SJSA1 (cell line): ENCODE results near the gene CFAP61. TPM values are rescaled to one million over a fixed set of nuclear protein-coding genes. Genes with fewer than 3 reads are reported as not detected.
"Not testable (repeated sequence)": the region's sequence is repeated elsewhere in the genome, so short reads cannot be mapped to it uniquely, and the experiment has no call there.

Source experiments
- DNase-seq, 2 experiments: peaks; one replicate each; pipeline ENCODE4 v3.0.0-alpha.2; 2015 to 2020; ENCODE audit warnings: low spot score in 2 of 2, low read depth in 1 of 2
- H3K27ac ChIP-seq: fragments of 250-450 bp; sonication (Bioruptor Pico); 2 replicates; pipeline ENCODE4 v1.5.1; 2020; ENCODE audit warnings: mild to moderate bottlenecking, moderate library complexity
- H3K27me3 ChIP-seq: fragments of 250-450 bp; sonication (Bioruptor Pico); replicated peaks from 2 replicates; pipeline ENCODE4 v1.5.1; 2020; ENCODE audit warnings: mild to moderate bottlenecking, moderate library complexity
- H3K36me3 ChIP-seq: fragments of 250-450 bp; sonication (Bioruptor Pico); 2 replicates; pipeline ENCODE4 v1.5.1; 2020; ENCODE audit warnings: mild to moderate bottlenecking
- H3K4me1 ChIP-seq: fragments of 250-450 bp; sonication (Bioruptor Pico); replicated peaks from 2 replicates; pipeline ENCODE4 v1.6.1; 2021; ENCODE audit warnings: mild to moderate bottlenecking
- H3K4me3 ChIP-seq: fragments of 250-450 bp; sonication (Bioruptor Pico); 2 replicates; pipeline ENCODE4 v1.5.1; 2020; ENCODE audit warnings: mild to moderate bottlenecking
- H3K9me3 ChIP-seq: fragments of 250-450 bp; sonication (Bioruptor Pico); replicated peaks from 2 replicates; pipeline ENCODE4 v1.5.1; 2020; ENCODE audit warnings: mild to moderate bottlenecking
- total RNA-seq: library from RNA; depleted of rRNA; stranded (reverse); fragments of >200 nt; shearing (Covaris generic); gene quantifications from 2 replicates; pipeline ENCODE4 v1.2.3, GENCODE V29; 2014

CFAP61 gene
- total RNA-seq, 1 experiment from 2014 or later: not detected

DNA sequence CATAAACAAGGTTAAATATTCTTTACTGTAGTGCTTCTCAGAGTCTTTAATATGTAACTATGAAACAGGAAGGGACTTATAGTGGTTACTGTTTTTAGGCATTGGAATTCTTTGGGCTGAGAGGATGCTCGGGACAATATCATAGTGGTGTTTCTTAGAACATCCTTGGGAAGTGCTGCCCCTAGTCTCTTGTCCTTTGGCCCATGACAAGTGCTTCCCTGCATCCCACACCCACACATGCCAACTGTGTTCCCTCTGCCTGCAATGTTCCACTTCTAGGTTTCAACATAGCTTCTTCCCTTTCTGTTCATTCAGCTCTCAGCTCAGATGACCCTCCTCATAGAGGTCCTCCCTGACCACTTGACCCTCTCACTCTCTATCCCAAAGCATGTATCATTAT, 37.6 kb downstream of the CFAP61 start:
- no peak for DNase-seq
- Histone ChIP-seq H3K27me3 (0 out of 2 replicates have a peak, but pooled peaks cover 3% of the 10 kb centered on the region), H3K27ac (no peak overlapping the region), H3K4me1 (no peaks in the 10 kb centered on the region), H3K36me3 (no peaks in the 10 kb centered on the region), H3K9me3 (no peaks in the 10 kb centered on the region), H3K4me3 (no peak overlapping the region)

DNA sequence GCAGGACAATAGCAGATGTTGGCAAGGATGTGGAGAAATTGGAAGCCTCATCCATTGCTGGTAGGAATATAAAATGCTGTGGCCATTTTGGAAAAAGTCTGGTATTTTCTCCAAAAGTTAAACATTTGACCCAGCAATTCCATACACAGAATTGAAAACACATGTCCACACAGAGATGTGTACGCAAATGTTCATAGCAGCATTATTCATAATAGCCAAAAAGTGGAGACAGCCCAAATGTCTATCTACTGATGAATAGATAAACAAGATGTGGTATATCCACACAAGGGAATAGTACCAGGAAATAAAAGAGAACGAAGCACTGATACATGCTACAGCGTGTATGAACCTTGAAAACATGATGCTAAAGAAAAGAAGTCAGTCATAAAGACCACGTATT, 40.5 kb downstream of the CFAP61 start:
- H3K4me3 ChIP-seq: no peak overlapping the region
- no peak overlapping the region for H3K27ac ChIP-seq
- H3K36me3 ChIP-seq: no peaks in the 10 kb centered on the region
- peaks cover 11% of the 10 kb centered on the region for H3K27me3 ChIP-seq
- H3K9me3 ChIP-seq: no peaks in the 10 kb centered on the region
- H3K4me1 ChIP-seq: no peaks in the 10 kb centered on the region
- DNase-seq: no peak

DNA sequence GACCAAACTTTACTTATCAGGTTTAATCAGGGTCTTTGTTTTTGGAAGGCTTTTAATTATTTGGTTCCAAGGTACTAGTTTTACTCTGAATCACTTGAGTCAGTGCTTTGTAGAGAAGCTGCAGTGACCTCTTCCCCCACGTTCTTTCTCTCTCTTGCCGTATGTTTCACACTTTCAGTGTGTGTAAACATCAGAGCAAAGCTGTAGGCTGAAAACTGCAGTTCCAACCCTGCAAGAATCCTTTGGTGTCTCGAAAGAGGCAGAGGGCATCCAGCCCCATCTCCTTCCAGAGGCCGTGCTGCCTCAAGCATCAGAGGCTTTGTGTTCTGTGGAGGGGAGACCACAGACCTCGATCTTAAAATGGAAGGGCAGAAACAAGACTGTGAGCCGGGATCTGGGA, 42.1 kb downstream of the CFAP61 start:
- DNase-seq: no peak
- Histone ChIP-seq H3K4me1 (no peaks in the 10 kb centered on the region), H3K27me3 (peaks cover 11% of the 10 kb centered on the region), H3K4me3 (no peak overlapping the region), H3K9me3 (no peaks in the 10 kb centered on the region), H3K36me3 (no peaks in the 10 kb centered on the region), H3K27ac (no peak overlapping the region)

DNA sequence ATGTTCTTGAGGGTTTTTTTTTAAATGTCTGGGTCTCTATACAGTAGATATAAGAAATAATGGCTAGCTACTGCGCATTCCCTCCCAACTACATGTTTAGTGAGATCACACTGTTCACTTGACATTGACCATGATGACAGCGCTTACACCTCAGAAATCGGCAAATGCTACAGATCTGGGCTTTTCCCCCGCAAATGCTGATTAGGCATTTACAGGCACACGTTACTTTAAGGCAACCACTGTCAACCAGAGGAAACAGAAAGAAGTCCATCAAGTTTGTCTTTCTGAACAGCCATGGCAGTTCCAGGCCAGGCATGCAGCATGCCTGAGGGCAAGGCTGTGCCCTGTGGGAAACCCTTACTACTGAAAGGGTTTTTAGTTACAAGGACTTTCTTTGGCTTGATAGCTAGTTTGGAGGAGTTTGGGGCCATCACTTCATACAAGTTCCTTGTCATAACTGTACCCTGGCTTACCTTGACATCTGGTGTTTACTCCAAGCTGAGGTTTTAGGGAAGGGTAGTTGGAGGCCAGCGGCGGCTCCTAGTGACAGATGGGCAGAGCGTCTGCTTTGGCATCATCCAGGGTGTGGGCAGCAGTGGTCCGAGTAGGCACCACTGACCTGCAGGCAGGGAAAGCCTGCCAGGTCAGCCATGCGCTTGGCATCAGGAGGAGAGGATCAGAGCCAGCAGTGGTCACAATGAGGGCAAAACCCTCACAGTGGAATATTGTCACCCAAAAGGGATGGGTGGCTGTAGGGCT, 43.0 kb downstream of the CFAP61 start:
- no peaks in the 10 kb centered on the region for H3K36me3 ChIP-seq
- H3K27me3 ChIP-seq: peaks cover 11% of the 10 kb centered on the region
- no peak for DNase-seq
- H3K4me3 ChIP-seq: no peak overlapping the region
- H3K4me1 ChIP-seq: no peaks in the 10 kb centered on the region
- H3K27ac ChIP-seq: no peak overlapping the region
- no peaks in the 10 kb centered on the region for H3K9me3 ChIP-seq

DNA sequence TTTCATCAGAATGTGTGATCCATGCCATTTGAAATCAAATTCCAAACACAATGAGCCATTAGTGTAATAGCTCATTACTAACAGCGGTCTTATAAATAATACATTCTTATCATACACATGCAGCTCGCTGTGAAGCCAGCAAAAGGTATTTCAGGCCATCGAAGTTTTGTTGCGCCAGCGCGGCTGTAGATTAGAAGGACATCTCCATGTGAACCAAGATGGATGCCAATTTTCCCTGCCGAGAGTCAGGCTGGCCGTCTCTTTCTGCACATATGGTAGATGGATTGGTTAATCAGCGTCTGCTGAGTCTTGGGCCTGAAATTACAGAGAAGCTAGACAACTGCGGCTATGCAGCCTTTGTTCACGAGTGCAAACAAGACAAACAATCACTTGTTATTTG, 44.1 kb downstream of the CFAP61 start:
- no peak overlapping the region for H3K27ac ChIP-seq
- no peaks in the 10 kb centered on the region for H3K4me1 ChIP-seq
- no peaks in the 10 kb centered on the region for H3K36me3 ChIP-seq
- H3K27me3 ChIP-seq: peaks cover 8% of the 10 kb centered on the region
- no peaks in the 10 kb centered on the region for H3K9me3 ChIP-seq
- no peak overlapping the region for H3K4me3 ChIP-seq
- no peak for DNase-seq

DNA sequence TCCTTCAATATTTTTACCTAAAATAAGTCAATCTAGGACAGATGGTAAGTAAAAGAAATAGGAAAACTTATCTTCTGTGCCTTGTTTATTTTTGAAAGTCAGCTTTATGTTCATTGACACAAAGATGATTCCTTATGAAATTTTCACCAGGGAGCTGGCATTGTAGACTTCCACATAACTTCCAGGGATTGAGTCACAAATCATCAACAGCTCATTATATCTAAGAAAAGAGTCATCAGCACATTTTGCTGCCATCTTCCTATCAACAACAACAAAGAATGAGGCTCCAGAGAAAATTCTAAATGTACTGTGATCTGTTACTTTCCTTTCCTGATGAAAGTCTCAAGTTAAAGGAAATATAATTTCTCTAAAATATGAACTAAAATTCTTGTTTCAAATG, 48.5 kb downstream of the CFAP61 start:
- Histone ChIP-seq H3K4me3 (no peak overlapping the region), H3K36me3 (no peaks in the 10 kb centered on the region), H3K27me3 (peaks cover 6% of the 10 kb centered on the region), H3K27ac (no peak overlapping the region), H3K4me1 (no peaks in the 10 kb centered on the region), H3K9me3 (no peaks in the 10 kb centered on the region)
- DNase-seq: no peak

DNA sequence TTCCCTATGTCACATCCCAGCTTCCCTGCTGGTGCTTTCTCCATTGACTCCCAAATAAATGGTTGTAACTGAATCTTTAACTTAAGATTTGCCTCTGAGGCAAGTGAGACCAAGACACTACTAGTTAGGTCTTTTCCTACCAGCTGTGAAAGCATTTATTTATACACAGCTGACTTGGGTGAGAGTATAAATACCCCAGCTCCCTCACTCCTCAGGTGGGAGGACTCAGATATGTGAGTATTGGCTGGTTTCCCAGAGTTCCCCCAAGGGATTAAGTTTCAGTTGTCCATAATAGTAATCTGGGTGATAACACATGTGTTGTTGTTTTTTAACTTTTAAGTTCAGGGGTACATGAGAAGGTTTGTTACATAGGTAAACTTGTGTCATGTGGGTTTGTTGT, 49.8 kb downstream of the CFAP61 start:
- DNase-seq: no peak
- H3K27ac ChIP-seq: no peak overlapping the region

DNA sequence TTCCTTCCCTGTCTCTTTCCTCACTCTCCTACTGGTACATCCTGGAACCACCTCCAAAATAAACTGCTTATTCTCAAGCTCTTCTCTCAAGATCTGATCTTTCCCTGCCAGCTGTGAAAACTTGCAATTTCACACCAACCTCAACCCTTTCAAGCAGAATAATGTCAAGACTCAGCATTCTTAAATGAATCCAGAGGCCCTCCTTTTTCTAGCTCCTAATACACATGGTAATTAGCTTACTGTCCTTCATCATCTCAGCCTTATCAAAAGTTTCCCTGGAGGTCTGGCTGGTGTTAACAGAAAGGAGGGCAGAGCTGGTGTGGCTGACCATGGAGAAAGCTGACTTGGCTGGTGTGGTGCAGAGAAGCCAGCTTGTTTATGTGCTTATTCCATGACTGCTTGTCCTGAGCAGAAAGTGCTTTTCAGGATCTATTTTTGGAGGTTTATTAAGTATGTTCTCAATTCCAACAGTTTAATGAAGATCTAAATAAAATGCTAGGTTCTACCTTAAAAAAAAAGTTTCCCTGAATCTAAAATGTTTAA, 50.5 kb downstream of the CFAP61 start:
- Histone ChIP-seq H3K27ac (no peak overlapping the region), H3K4me1 (no peaks in the 10 kb centered on the region), H3K36me3 (no peaks in the 10 kb centered on the region), H3K9me3 (no peaks in the 10 kb centered on the region), H3K27me3 (peaks cover 5% of the 10 kb centered on the region; the same call in 1 of the 2 replicates), H3K4me3 (no peak overlapping the region)
- no peak for DNase-seq

More for the DNA sequence above, 49.8 kb downstream of the CFAP61 start:
- Histone ChIP-seq H3K4me1 (no peaks in the 10 kb centered on the region), H3K27me3 (peaks cover 6% of the 10 kb centered on the region), H3K4me3 (no peak overlapping the region), H3K36me3 (no peaks in the 10 kb centered on the region), H3K9me3 (no peaks in the 10 kb centered on the region)

DNA sequence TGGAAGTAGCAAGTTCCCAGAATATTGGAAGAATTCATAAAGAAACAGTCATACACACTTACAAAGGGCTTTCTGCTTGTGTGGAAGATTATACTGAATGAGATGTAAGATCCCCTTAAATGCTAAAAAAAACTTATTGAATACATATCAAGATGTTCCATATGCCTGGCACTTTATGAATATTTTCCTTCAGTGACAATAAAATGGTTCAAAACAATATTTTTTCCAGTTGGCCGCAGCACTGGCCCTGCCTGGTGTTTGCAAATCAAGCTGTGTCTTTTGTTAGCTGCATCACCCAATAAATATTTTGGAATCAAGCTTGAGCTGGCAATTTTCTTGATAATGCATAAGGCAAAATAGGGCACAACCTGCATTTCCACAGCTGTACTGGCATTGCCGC, 51.2 kb downstream of the CFAP61 start:
- H3K27ac ChIP-seq: no peak overlapping the region

DNA sequence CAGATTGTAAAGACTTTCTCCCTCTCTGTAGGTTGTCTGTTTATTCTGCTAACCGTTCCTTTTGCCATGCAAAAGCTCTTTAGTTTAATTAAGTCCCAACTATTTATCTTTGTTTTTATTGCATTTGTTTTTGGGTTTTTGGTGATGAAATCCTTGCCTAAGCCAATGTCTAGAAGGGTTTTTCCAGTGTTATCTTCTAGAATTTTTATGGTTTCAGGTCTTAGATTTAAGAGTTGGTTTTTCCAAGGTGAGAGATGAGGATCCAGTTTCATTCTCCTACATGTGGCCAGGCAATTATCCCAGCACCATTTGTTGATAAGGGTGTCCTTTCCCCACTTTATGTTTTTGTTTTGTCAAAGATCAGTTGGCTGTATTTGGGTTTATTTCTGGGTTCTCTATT, 70.9 kb downstream of the CFAP61 start:
- not testable (repeated sequence) for DNase-seq, H3K36me3 ChIP-seq, H3K9me3 ChIP-seq, H3K4me3 ChIP-seq, H3K27me3 ChIP-seq, H3K4me1 ChIP-seq, H3K27ac ChIP-seq

More for the DNA sequence above, 51.2 kb downstream of the CFAP61 start:
- no peak overlapping the region for H3K4me3 ChIP-seq
- no peaks in the 10 kb centered on the region for H3K36me3 ChIP-seq
- H3K9me3 ChIP-seq: no peaks in the 10 kb centered on the region
- no peaks in the 10 kb centered on the region for H3K4me1 ChIP-seq
- peaks cover 5% of the 10 kb centered on the region; the same call in 1 of the 2 replicates for H3K27me3 ChIP-seq
- DNase-seq: no peak

DNA sequence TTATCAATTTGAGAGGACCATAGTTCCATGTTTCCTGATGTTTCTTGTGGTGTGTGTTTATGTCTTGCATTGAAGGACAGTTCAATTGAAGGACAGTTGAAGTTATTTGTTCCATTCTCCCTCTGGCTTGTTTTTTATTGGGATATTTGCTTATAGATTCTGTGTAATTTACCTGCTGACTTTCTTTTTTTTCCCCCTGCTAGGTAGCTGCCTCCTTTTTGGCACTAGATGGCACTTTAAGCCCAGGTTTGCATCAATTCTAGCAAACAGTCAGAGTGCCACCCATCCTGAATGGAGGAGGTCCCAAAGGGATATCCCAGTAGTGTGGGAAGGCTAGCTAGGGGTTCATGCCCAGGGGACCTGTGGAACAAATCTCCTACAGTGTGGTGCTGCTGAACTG, 78.1 kb downstream of the CFAP61 start:
- no peak overlapping the region for H3K27ac ChIP-seq
- H3K27me3 ChIP-seq: no peaks in the 10 kb centered on the region; the same call in 1 of the 2 replicates
- no peak overlapping the region for H3K4me3 ChIP-seq
- no peaks in the 10 kb centered on the region for H3K36me3 ChIP-seq
- no peaks in the 10 kb centered on the region for H3K4me1 ChIP-seq
- no peak for DNase-seq
- H3K9me3 ChIP-seq: no peaks in the 10 kb centered on the region

DNA sequence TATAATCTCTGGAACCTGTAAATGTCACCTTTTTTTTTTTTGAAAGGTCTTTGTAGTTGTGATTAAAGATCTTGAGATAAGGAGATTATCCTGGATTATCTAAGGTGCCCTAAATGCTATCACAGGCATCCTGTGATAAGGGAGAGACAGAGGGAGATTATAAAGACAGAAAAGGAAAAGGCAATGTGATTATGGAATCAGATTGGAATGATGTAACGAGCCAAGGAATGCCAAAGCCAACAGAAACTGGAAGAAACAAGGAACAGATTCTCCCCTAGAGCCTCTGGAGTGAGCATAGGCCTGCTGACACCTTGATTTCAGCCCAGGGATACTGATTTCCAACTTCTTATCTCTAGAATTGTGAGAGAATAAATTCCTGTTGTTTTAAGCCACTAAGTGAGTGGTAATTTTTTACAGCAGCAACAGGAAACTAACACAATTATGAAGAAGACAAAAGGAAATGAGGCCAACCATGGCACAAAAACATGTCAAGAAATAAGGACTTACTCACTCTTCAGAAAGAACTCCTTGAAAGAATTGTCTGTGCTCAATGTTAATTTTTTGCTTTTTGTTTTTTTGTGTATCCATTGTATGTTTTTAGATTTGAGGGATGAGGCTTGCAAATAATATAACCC, 82.7 kb downstream of the CFAP61 start:
- Histone ChIP-seq H3K4me1 (no peaks in the 10 kb centered on the region), H3K27me3 (0 out of 2 replicates have a peak, but pooled peaks cover 4% of the 10 kb centered on the region), H3K36me3 (no peaks in the 10 kb centered on the region), H3K9me3 (no peaks in the 10 kb centered on the region), H3K27ac (no peak overlapping the region), H3K4me3 (no peak overlapping the region)
- no peak for DNase-seq

DNA sequence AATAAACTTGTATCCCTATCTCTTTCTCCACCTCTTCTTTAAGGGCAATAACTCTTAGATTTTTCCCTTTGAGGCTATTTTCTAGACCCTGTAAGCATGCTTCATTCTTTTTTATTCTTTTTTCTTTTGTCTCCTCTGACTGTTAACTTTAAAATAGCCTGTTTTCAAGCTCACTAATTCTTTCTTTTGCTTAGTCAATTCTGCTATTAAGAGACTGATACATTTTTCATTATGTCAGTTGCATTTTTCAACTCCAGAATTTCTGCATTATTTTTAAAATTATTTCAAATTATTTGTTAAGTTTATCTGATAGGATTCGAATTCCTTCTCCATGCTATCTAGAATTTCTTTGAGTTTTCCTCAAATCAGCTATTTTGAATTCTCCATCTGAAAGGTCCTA, 84.0 kb downstream of the CFAP61 start:
- Histone ChIP-seq H3K27me3 (0 out of 2 replicates have a peak, but pooled peaks cover 4% of the 10 kb centered on the region), H3K4me1 (no peaks in the 10 kb centered on the region), H3K36me3 (no peaks in the 10 kb centered on the region), H3K9me3 (no peaks in the 10 kb centered on the region), H3K27ac (no peak overlapping the region), H3K4me3 (no peak overlapping the region)
- no peak for DNase-seq

DNA sequence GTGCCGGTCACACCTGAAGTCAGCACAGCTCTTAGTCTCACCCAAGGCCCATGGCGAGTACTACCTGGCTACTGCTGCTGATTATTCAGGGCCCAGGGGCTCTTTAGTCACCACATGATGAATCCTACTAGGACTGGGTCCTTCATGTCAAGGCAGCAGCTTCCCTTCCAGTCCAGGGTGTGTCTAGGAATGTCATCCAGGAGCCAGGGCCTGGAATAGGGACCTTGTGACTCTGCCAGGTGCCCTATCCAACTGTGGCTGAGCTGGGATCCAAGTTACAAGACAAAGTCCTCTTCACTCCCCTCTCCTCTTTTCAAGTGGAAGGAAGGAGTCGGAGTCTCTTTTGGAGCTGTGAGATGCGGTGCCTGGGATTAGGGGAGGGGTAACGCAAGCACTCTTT, 85.5 kb downstream of the CFAP61 start:
- DNase-seq: no peak
- no peaks in the 10 kb centered on the region for H3K36me3 ChIP-seq
- H3K4me1 ChIP-seq: no peaks in the 10 kb centered on the region
- no peaks in the 10 kb centered on the region for H3K9me3 ChIP-seq
- peaks cover 4% of the 10 kb centered on the region; the same call in 1 of the 2 replicates for H3K27me3 ChIP-seq
- no peak overlapping the region for H3K27ac ChIP-seq
- no peak overlapping the region for H3K4me3 ChIP-seq
